GM12875 (cell line): ENCODE measurements around the gene SCFD2.
"Not testable (repeated sequence)": the region's sequence is repeated elsewhere in the genome, so short reads cannot be mapped to it uniquely, and the experiment has no call there.

Experiments
- H3K4me3 ChIP-seq: one replicate; pipeline ENCODE4 v1.5.1; 2011; ENCODE audit warnings: low read depth, low read length, control low read depth
- CTCF ChIP-seq: IDR thresholded peaks from 2 replicates; pipeline ENCODE4 v1.5.1; 2011; ENCODE audit warnings: low read depth, mild to moderate bottlenecking, control low read depth, inconsistent platforms, low read length, moderate library complexity, borderline replicate concordance; ENCODE audit not compliant: insufficient read depth

Gene SCFD2

DNA sequence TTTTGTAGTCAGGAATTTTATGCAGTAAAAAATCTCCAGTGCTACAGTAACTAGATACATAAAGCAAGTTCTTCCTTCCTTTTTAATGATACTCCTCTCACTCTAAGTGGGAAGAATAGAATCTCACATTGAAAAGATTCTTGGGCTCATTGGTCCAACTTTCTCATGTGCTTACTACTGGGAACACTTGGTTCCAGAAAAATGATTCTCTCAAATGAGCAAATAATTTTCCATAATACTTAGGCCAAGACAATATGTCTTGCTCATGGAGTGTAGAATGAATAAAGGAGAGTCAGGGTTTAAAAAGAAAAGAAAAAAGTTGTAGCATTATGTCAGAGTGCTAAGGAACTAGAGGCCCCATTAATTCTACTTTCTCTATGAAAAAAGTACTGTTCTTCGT lies 306.0 kb downstream of the SCFD2 start:
- no peak for TF ChIP-seq CTCF
- no peak overlapping the region for H3K4me3 ChIP-seq

DNA sequence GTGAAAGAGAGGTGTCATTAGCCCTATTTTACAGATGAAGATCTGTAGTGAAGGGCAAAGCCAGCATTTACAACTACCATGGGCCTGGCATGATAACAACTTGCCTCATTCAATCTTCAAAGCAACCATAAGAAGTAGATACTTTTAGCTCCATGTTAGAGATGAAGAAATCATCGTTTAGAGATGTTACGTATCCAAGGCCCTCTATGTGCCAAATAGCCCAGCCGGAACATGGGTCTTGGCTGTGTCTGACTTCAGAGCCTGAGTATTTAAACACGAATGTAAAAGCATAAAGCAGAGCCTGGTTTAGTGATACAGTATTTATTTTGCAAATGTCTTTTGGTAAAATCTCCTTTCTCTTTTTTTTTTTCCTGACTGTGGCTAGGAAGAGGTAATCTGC lies 306.6 kb downstream of the SCFD2 start:
- H3K4me3 ChIP-seq = no peak overlapping the region
- no peak for TF ChIP-seq CTCF

DNA sequence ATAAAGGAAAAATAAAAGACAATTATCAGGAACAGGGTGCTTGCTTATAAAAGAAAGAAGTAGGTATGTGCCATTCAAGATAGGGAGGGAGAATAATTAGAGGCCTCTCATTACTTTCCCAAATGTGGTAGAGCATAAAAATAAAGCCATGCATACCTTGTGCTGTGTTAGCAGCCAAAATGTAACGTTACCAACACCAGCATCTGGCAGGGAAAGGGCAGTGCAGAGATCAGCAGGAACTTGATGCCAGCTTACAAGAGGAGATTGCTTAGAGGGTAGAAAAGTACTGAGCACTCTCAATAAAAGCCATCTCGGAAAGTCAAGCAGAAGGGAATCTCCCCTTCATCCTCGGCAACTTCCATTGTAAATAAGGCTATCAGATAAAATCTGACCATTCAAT lies 308.2 kb downstream of the SCFD2 start:
- TF ChIP-seq CTCF = no peak
- H3K4me3 ChIP-seq = no peak overlapping the region

DNA sequence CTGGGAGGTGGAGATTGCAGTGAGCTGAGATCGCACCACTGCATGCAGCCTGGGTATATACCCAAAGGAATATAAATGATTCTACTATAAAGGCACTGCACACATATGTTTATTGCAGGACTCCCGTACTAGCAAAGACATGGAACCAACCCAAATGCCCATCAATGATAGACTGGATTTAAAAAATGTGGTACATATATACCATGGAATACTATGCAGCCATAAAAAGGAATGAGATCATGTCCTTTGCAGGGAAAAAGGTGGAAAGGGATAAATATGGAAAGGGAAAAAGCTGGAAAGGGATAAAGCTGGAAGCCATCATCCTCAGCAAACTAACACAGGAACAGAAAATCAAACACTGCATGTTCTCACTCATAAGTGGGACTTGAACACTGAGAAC lies 308.8 kb downstream of the SCFD2 start:
- not testable (repeated sequence) for H3K4me3 ChIP-seq

GRCh38 chr4:53055716-53056403 lies 310.0 kb downstream of the SCFD2 start:
- no peak overlapping the region for H3K4me3 ChIP-seq
- TF ChIP-seq CTCF = no peak

GRCh38 chr4:53055274-53055673 lies 310.6 kb downstream of the SCFD2 start:
- no peak overlapping the region for H3K4me3 ChIP-seq
- no peak for TF ChIP-seq CTCF

DNA sequence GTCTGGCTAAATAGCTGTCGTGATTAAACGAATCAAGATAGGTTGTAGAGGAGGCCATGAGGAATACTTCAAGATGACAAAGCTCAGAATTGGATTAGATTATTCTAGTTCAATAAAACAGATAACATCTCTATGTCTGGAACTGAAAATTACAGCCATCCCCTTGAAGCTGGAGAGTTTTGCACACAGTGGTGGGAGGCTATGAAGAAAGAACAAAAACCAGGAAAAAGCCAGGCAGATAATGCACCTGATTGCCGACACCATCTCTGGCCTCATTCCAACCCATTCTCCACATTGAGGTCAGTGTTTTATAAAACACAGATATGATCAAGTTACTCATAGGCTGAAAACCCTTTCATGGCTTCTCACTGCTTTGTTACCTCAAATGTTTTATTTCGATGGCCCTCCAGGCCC lies 315.5 kb downstream of the SCFD2 start:
- TF ChIP-seq CTCF = no peak
- no peak overlapping the region for H3K4me3 ChIP-seq

- no peak for TF ChIP-seq CTCF
- H3K4me3 ChIP-seq = no peak overlapping the region
Observed at GRCh38 chr4:53049528-53049927, 316.3 kb downstream of the SCFD2 start.
